ENCODE data around the gene SPACDR. TPM values are rescaled to one million over a fixed set of nuclear protein-coding genes. Genes with fewer than 3 reads are reported as not detected.

Gene SPACDR
- total RNA-seq, 1 experiment from 2014 or later: not detected

- Histone ChIP-seq H3K4ac (ENCODE audit: low read depth, low read length) (no peak overlapping the region), H2BK15ac (ENCODE audit: low read depth, low read length) (no peak overlapping the region), H2BK120ac (ENCODE audit: low read depth, low read length, poor library complexity, severe bottlenecking) (no peak overlapping the region), H2BK20ac (ENCODE audit: low read depth, low read length, poor library complexity, severe bottlenecking) (no peak overlapping the region), H2AFZ (ENCODE audit: low read length) (no peak overlapping the region), H2BK12ac (ENCODE audit: insufficient read length, low read depth, low read length) (no peak overlapping the region), H3K27ac (ENCODE audit: insufficient read length, low read depth, low read length) (no peak overlapping the region), H2AK5ac (ENCODE audit: insufficient read length, low read length) (no peak overlapping the region), H3K56ac (ENCODE audit: insufficient read length, low read depth, low read length) (no peak overlapping the region), H3K79me2 (ENCODE audit: insufficient read depth, low read length) (no peaks in the 10 kb centered on the region), H4K5ac (ENCODE audit: insufficient read length, low read depth, low read length) (no peak overlapping the region), H3K23ac (ENCODE audit: insufficient read length, low read depth, low read length) (no peak overlapping the region), H3K4me2 (ENCODE audit: insufficient read depth, insufficient read length, low read length) (no peak overlapping the region), H4K8ac (replicated peaks; ENCODE audit: insufficient read length, low read depth, low read length) (no peak overlapping the region), H3K14ac (ENCODE audit: insufficient read depth, low read length) (no peak overlapping the region), H4K91ac (ENCODE audit: insufficient read length, low read depth, low read length) (no peak overlapping the region), H3K18ac (ENCODE audit: insufficient read length, low read depth, low read length) (no peak overlapping the region), H3K79me1 (ENCODE audit: insufficient read depth, low read depth, low read length, poor library complexity, severe bottlenecking) (no peaks in the 10 kb centered on the region), H3K27me3 (ENCODE audit: insufficient read depth, low read length) (no peaks in the 10 kb centered on the region), H4K20me1 (ENCODE audit: control insufficient read depth, insufficient read depth, insufficient read length) (no peaks in the 10 kb centered on the region), H3K23me2 (ENCODE audit: insufficient read length, low read depth, low read length, poor library complexity, severe bottlenecking) (no peaks in the 10 kb centered on the region), H2BK5ac (ENCODE audit: insufficient read length, low read length) (no peak overlapping the region), H3K9ac (ENCODE audit: extremely low read depth, insufficient read length, low read length) (no peak overlapping the region), H3K4me1 (ENCODE audit: insufficient read depth, low read length) (no peaks in the 10 kb centered on the region), H3T11ph (ENCODE audit: low read length) (no peak overlapping the region), H3K9me3 (ENCODE audit: control insufficient read depth, low read depth, low read length) (no peaks in the 10 kb centered on the region)
- Mint-ChIP-seq H3K27ac (no peak overlapping the region), H3K9me3 (no peaks in the 10 kb centered on the region), H3K27me3 (ENCODE audit: low read depth) (peaks cover 20% of the 10 kb centered on the region), H3K4me3 (no peak overlapping the region), H3K4me1 (peaks cover 0 to 3% of the 10 kb centered on the region in 2 experiments; a peak in 1 of 4 replicates), H3K36me3 (ENCODE audit: insufficient read depth in 1 of 3, low read depth in 3 of 3) (no peaks in the 10 kb centered on the region)
- TF ChIP-seq CTCF (conservative IDR thresholded peaks at IDR 0.05): no peak
- WGBS (ENCODE audit: extremely low coverage, insufficient read length, low lambda C conversion rate): no CpG with 5 or more reads among the region's 6 CpGs
- DNase-seq: no peak
Observed at GRCh38 chr7:100406767-100407166, 57.3 kb downstream of the SPACDR start.

Other genes starting within 250 kb of the SPACDR start
- 0.50 and 0.70 TPM in 2 replicates for gene PVRIG, start 244.3 kb downstream of the SPACDR start, total RNA-seq (2021)
- gene SPDYE3, start 156.6 kb downstream of the SPACDR start, total RNA-seq (2021): not detected in 2 replicates
- 43.5 and 50.1 TPM in 2 replicates for gene PILRB, start 106.1 kb downstream of the SPACDR start, total RNA-seq (2021)
- 3.2 and 3.3 TPM in 2 replicates for gene PILRA, start 90.8 kb downstream of the SPACDR start, total RNA-seq (2021)
- 1.1 and 1.3 TPM in 2 replicates for gene ZCWPW1, start 35.6 kb downstream of the SPACDR start, total RNA-seq (2021)
- gene MEPCE, start 34.4 kb downstream of the SPACDR start, total RNA-seq (2021): 68.0 and 69.0 TPM in 2 replicates
- 37.4 and 40.2 TPM in 2 replicates for gene PPP1R35, start 27.8 kb downstream of the SPACDR start, total RNA-seq (2021)
- gene TSC22D4, start 15.0 kb upstream of the SPACDR start, total RNA-seq (2021): 17.2 and 17.5 TPM in 2 replicates
- gene NYAP1, start 19.7 kb upstream of the SPACDR start, total RNA-seq (2021): 3.2 and 4.0 TPM in 2 replicates
- 11.2 and 12.7 TPM in 2 replicates for gene AGFG2, start 74.9 kb upstream of the SPACDR start, total RNA-seq (2021)
- gene SAP25, start 109.6 kb upstream of the SPACDR start, total RNA-seq (2021): 4.2 and 5.1 TPM in 2 replicates
- 36.8 and 39.1 TPM in 2 replicates for gene LRCH4, start 121.9 kb upstream of the SPACDR start, total RNA-seq (2021)
- gene FBXO24, start 122.1 kb upstream of the SPACDR start, total RNA-seq (2021): 0.85 and 1.3 TPM in 2 replicates
- 25.8 and 26.1 TPM in 2 replicates for gene PCOLCE, start 138.1 kb upstream of the SPACDR start, total RNA-seq (2021)
- 16.7 and 17.5 TPM in 2 replicates for gene MOSPD3, start 148.3 kb upstream of the SPACDR start, total RNA-seq (2021)
- 1.9 and 2.3 TPM in 2 replicates for gene TFR2, start 177.3 kb upstream of the SPACDR start, total RNA-seq (2021)
- 0.33 and 0.50 TPM in 2 replicates for gene ACTL6B, start 192.2 kb upstream of the SPACDR start, total RNA-seq (2021)
- gene GNB2, start 209.5 kb upstream of the SPACDR start, total RNA-seq (2021): 171 and 174 TPM in 2 replicates
- 101 and 104 TPM in 2 replicates for gene GIGYF1, start 230.0 kb upstream of the SPACDR start, total RNA-seq (2021)
- gene POP7, start 241.9 kb upstream of the SPACDR start, total RNA-seq (2021): 96.7 and 96.9 TPM in 2 replicates

Measured in H9 (cell line).